Mammary epithelial cell (primary cell): Measurements from ENCODE around the gene FBXO15.

Experiments used
- CTCF ChIP-seq, 2 donors: IDR thresholded peaks in 1 of 2; conservative IDR thresholded peaks in 1 of 2; 2 replicates each; pipeline ENCODE4 v1.5.1; 2011 to 2012; ENCODE audit warnings: inconsistent platforms in 2 of 2, low read length in 2 of 2, mild to moderate bottlenecking in 2 of 2, control low read depth in 1 of 2, low read depth in 1 of 2; ENCODE audit not compliant: insufficient read depth in 1 of 2; ENCODE audit errors: extremely low read depth in 1 of 2
- EZH2 ChIP-seq: IDR thresholded peaks from 2 replicates; pipeline ENCODE4 v1.6.1; 2012; ENCODE audit warnings: low read length, inconsistent platforms, borderline replicate concordance

- TF ChIP-seq EZH2 (no peak), CTCF (conservative IDR thresholded peaks at IDR 0.05 in 1 of 2, IDR thresholded peaks at IDR 0.05 in 1 of 2; ENCODE audit: extremely low read depth in 1 of 2, insufficient read depth in 1 of 2, low read depth in 1 of 2, low read length in 2 of 2) (no peak)
Measured at GRCh38 chr18:74124642-74125041, 23.0 kb downstream of the FBXO15 start.
